H1 (cell line): Measurements from ENCODE around the gene ADK. TPM values are rescaled to one million over a fixed set of nuclear protein-coding genes. Genes with fewer than 3 reads are reported as not detected.

Experiments used
- CTCF ChIA-PET: fragments of 300-600 bp; sonication (Branson Sonifier 250); formaldehyde crosslinking; loops from one replicate; lab custom pipeline; 2021; ENCODE audit not compliant: partially characterized antibody; lab: Charles Lee
- POLR2A ChIA-PET: fragments of 300-600 bp; sonication (Branson Sonifier 250); formaldehyde crosslinking; loops from one replicate; lab custom pipeline; 2021; ENCODE audit warnings: inconsistent platforms; ENCODE audit not compliant: partially characterized antibody; lab: Charles Lee
- DNase-seq, 2 experiments: peaks; one replicate each; pipeline versions ENCODE4 v3.0.0 to v3.0.0-alpha.2; 2010 to 2022; ENCODE audit warnings: low spot score in 2 of 2, low read depth in 1 of 2, mixed read lengths in 1 of 2
- FAIRE-seq: peaks from 2 replicates; lab custom pipeline; 2011; peaks lifted over from hg19 to GRCh38; lab: Jason Lieb, UNC
- H2AFZ ChIP-seq: 2 replicates; pipeline ENCODE4 v1.8.1; 2012; ENCODE audit warnings: low read length, inconsistent platforms
- H2AK5ac ChIP-seq: 2 replicates; pipeline ENCODE4 v1.6.1; 2013; ENCODE audit warnings: low read depth, low read length
- H2BK120ac ChIP-seq: replicated peaks from 2 replicates; pipeline ENCODE3; 2013; ENCODE audit warnings: low read depth, low read length, inconsistent platforms
- H2BK12ac ChIP-seq: 2 replicates; pipeline ENCODE4 v1.6.1; 2013; ENCODE audit warnings: low read depth, low read length
- H2BK15ac ChIP-seq: 2 replicates; pipeline ENCODE4 v1.6.1; 2013; ENCODE audit warnings: low read length
- H2BK20ac ChIP-seq: 2 replicates; pipeline ENCODE4 v1.6.1; 2013; ENCODE audit warnings: low read length
- H2BK5ac ChIP-seq: 2 replicates; pipeline ENCODE4 v1.6.1; 2013; ENCODE audit warnings: low read depth, low read length
- H3K14ac ChIP-seq: 2 replicates; pipeline ENCODE4 v1.6.1; 2013; ENCODE audit warnings: inconsistent platforms; ENCODE audit not compliant: insufficient read length
- H3K18ac ChIP-seq: 2 replicates; pipeline ENCODE4 v1.6.1; 2013; ENCODE audit warnings: low read length; ENCODE audit errors: extremely low read depth
- H3K23ac ChIP-seq: 2 replicates; pipeline ENCODE4 v1.6.1; 2013; ENCODE audit warnings: inconsistent platforms; ENCODE audit not compliant: insufficient read length
- H3K23me2 ChIP-seq: 2 replicates; pipeline ENCODE4 v1.6.1; 2013; ENCODE audit warnings: low read depth, low read length
- H3K27ac ChIP-seq: 2 replicates; pipeline ENCODE4 v1.6.1; 2011; ENCODE audit warnings: low read depth, low read length, inconsistent platforms
- H3K27me3 ChIP-seq, 4 experiments: replicated peaks in 1 of 4; 1 replicate in 1 of 4; 2 replicates in 3 of 4; pipeline versions ENCODE4 v1.6.1 to v1.8.1; 2011 to 2013; ENCODE audit warnings: low read length in 3 of 4, mild to moderate bottlenecking in 3 of 4, inconsistent platforms in 2 of 4, mixed read lengths in 2 of 4, moderate library complexity in 1 of 4; ENCODE audit not compliant: control insufficient read depth in 3 of 4, insufficient read depth in 3 of 4; ENCODE audit errors: extremely low read depth in 1 of 4
- H3K36me3 ChIP-seq, 4 experiments: 2 replicates each; pipeline versions ENCODE4 v1.6.1 to v1.8.1; 2011 to 2013; ENCODE audit warnings: mild to moderate bottlenecking in 4 of 4, low read length in 3 of 4, moderate library complexity in 2 of 4, control low read depth in 1 of 4, inconsistent platforms in 1 of 4; ENCODE audit not compliant: insufficient read depth in 4 of 4, control insufficient read depth in 2 of 4
- H3K4ac ChIP-seq: replicated peaks from 2 replicates; pipeline ENCODE3; 2013; ENCODE audit warnings: low read length, low read depth, mixed read lengths, inconsistent platforms; ENCODE audit not compliant: insufficient read length
- H3K4me1 ChIP-seq, 4 experiments: replicated peaks in 1 of 4; 1 replicate in 1 of 4; 2 replicates in 3 of 4; pipeline versions ENCODE4 v1.6.1 to v1.8.1; 2011 to 2013; ENCODE audit warnings: low read length in 3 of 4, inconsistent platforms in 2 of 4, mixed read lengths in 1 of 4; ENCODE audit not compliant: insufficient read depth in 4 of 4, control insufficient read depth in 3 of 4
- H3K4me2 ChIP-seq, 2 experiments: 2 replicates each; pipeline versions ENCODE4 v1.6.1 to v1.8.1; 2011 to 2013; ENCODE audit warnings: low read depth in 2 of 2, low read length in 2 of 2, control low read depth in 1 of 2, inconsistent platforms in 1 of 2, mild to moderate bottlenecking in 1 of 2; ENCODE audit not compliant: insufficient read depth in 1 of 2
- H3K4me3 ChIP-seq, 4 experiments: fragments of 200-600, 300-600 bp in 1 of 4; sonication (generic), shearing (Covaris generic), sonication (Bioruptor Twin) in 1 of 4; 2 replicates each; pipeline versions ENCODE4 v1.5.1 to v1.8.1; 2011 to 2016; ENCODE audit warnings: low read length in 4 of 4, low read depth in 3 of 4, control low read depth in 2 of 4, inconsistent platforms in 2 of 4, mild to moderate bottlenecking in 2 of 4, mixed read lengths in 1 of 4, moderate library complexity in 1 of 4; ENCODE audit not compliant: insufficient read depth in 2 of 4; ENCODE audit errors: extremely low read depth in 1 of 4
- H3K56ac ChIP-seq: replicated peaks from 2 replicates; pipeline ENCODE3; 2013; ENCODE audit warnings: low read depth, mild to moderate bottlenecking, mixed read lengths, low read length, inconsistent platforms; ENCODE audit not compliant: insufficient read length
- H3K79me1 ChIP-seq: 2 replicates; pipeline ENCODE4 v1.6.1; 2013; ENCODE audit warnings: low read depth, low read length, control low read depth
- H3K79me2 ChIP-seq, 2 experiments: 2 replicates each; pipeline versions ENCODE4 v1.6.1 to v1.8.1; 2012 to 2013; ENCODE audit warnings: low read length in 2 of 2, mild to moderate bottlenecking in 2 of 2, inconsistent platforms in 1 of 2; ENCODE audit not compliant: insufficient read depth in 2 of 2, control insufficient read depth in 1 of 2
- H3K9ac ChIP-seq, 4 experiments: replicated peaks in 1 of 4; 1 replicate in 1 of 4; 2 replicates in 3 of 4; pipeline versions ENCODE4 v1.6.1 to v1.8.1; 2011 to 2013; ENCODE audit warnings: low read depth in 3 of 4, low read length in 3 of 4, control low read depth in 2 of 4, mild to moderate bottlenecking in 2 of 4, moderate library complexity in 2 of 4, inconsistent platforms in 1 of 4; ENCODE audit errors: extremely low read depth in 1 of 4
- H3K9me3 ChIP-seq, 2 experiments: 2 replicates each; pipeline versions ENCODE4 v1.6.1 to v1.8.1; 2012 to 2013; ENCODE audit warnings: mild to moderate bottlenecking in 2 of 2, moderate library complexity in 2 of 2, control low read depth in 1 of 2, inconsistent platforms in 1 of 2, low read depth in 1 of 2, low read length in 1 of 2, mixed read lengths in 1 of 2; ENCODE audit not compliant: insufficient read depth in 2 of 2
- H4K20me1 ChIP-seq, 2 experiments: replicated peaks in 1 of 2; 2 replicates each; pipeline versions ENCODE3 to v1.8.1; 2011 to 2013; ENCODE audit warnings: inconsistent platforms in 2 of 2, low read length in 2 of 2, mild to moderate bottlenecking in 1 of 2; ENCODE audit not compliant: insufficient read depth in 2 of 2, control insufficient read depth in 1 of 2
- H4K5ac ChIP-seq: 2 replicates; pipeline ENCODE4 v1.6.1; 2013; ENCODE audit warnings: low read length, low read depth, mixed read lengths, inconsistent platforms; ENCODE audit not compliant: insufficient read length
- H4K8ac ChIP-seq: 2 replicates; pipeline ENCODE4 v1.8.0; 2013; ENCODE audit warnings: mild to moderate bottlenecking, moderate library complexity, low read length, inconsistent platforms; ENCODE audit not compliant: insufficient read depth; ENCODE audit errors: extremely low read depth
- H4K91ac ChIP-seq: replicated peaks from 2 replicates; pipeline ENCODE3; 2013; ENCODE audit warnings: low read length, mixed read lengths, inconsistent platforms; ENCODE audit not compliant: insufficient read length
- CTBP2 ChIP-seq: IDR thresholded peaks from 2 replicates; pipeline ENCODE4 v1.7.0; 2011; ENCODE audit warnings: borderline replicate concordance, mild to moderate bottlenecking, moderate library complexity, mixed read lengths, low read length; ENCODE audit not compliant: insufficient read depth, insufficient read length
- NRF1 ChIP-seq: IDR thresholded peaks from 2 replicates; pipeline ENCODE4 v1.6.1; 2011; ENCODE audit warnings: mild to moderate bottlenecking, low read depth, low read length, improper control_type of control experiment
- POLR2A ChIP-seq, 2 experiments: IDR thresholded peaks; 1 replicate in 1 of 2; 2 replicates in 1 of 2; pipeline ENCODE4 v1.6.1; 2011; ENCODE audit warnings: low read depth in 2 of 2, low read length in 2 of 2, mild to moderate bottlenecking in 2 of 2; ENCODE audit errors: control extremely low read depth in 1 of 2
- SIRT6 ChIP-seq: IDR thresholded peaks from one replicate; pipeline ENCODE4 v1.7.1; 2012; ENCODE audit warnings: low read length, inconsistent platforms
- WGBS, 2 experiments: shearing (Covaris generic) in 1 of 2; methylation state at CpG; one replicate each; pipeline versions ENCODE4 v1.1.6 to v1.1.7; 2013 to 2015; ENCODE audit warnings: low lambda C conversion rate in 2 of 2, mixed read lengths in 2 of 2, inconsistent platforms in 1 of 2, low coverage in 1 of 2, missing lambda C conversion rate in 1 of 2; ENCODE audit not compliant: insufficient replicate concordance in 2 of 2, insufficient coverage in 1 of 2, insufficient read length in 1 of 2; ENCODE audit errors: extremely low coverage in 1 of 2, missing lambda C conversion rate in 1 of 2; 5-methylcytosine and 5-hydroxymethylcytosine counted together
- polyA plus RNA-seq, 7 experiments: library from polyadenylated mRNA; depleted of rRNA in 3 of 7; stranded (reverse) in 5 of 7; unstranded in 2 of 7; fragments of >200 nt in 5 of 7; fragments of 200-250 nt in 2 of 7; gene quantifications; 1 replicate in 5 of 7; 2 replicates in 1 of 7; 4 replicates in 1 of 7; pipeline versions ENCODE4 v1.2.1 to v1.2.3, GENCODE V29; 2011 to 2013; ENCODE audit warnings: missing spikeins in 2 of 7, mixed read lengths in 2 of 7
- total RNA-seq: library from RNA; stranded (reverse); fragmentation: NEBNext Ultra II Directional; extraction: Animal tissue kit (Norgen Biotek cat#: 25700); gene quantifications from 2 replicates; pipeline ENCODE4 v1.2.1, GENCODE V29; 2021
- TF ChIP-seq, protein P1 (sequence below): IDR thresholded peaks from 2 replicates; pipeline ENCODE4 v1.6.1; 2012; ENCODE audit warnings: inconsistent platforms

Gene ADK
- total and polyA plus RNA-seq, 2 of the 8 experiments (the other 6 are each of a cell fraction or from before 2014, with no cell fraction given) = 12.3 to 42.4 TPM

DNA sequence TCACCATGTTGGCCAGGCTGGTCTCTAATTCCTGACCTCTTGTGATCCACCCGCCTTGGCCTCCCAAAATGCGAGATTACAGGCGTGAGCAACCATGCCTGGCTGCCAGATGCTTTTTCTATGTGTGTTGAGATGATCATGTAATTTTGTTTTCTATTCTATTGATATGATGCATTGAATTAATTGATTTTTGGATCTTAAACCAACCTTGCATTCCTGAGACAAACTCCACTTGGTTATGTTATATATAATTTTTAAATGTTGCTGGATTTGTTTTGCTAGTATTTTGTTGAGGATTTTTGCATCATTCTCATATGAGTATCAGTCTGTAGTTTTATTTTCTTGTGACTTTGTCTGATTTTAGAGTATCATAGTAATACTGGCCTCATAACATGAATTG is 192.8 kb downstream of the ADK start:
- WGBS, 2 experiments = 87% methylated on average over 3 of the region's 3 CpGs; no CpG with 5 or more reads in 1 of the 2 experiments
- Histone ChIP-seq H4K5ac (no peak overlapping the region), H2BK20ac (no peak overlapping the region), H2BK12ac (no peak overlapping the region), H3K27me3 (no peaks in the 10 kb centered on the region), H3K9ac (no peak overlapping the region), H3K79me1 (no peaks in the 10 kb centered on the region), H4K91ac (no peak overlapping the region), H2AFZ (no peak overlapping the region), H4K8ac (no peak overlapping the region), H2BK5ac (no peak overlapping the region), H3K4me2 (no peak overlapping the region), H3K27ac (no peak overlapping the region), H3K14ac (no peak overlapping the region), H3K4ac (no peak overlapping the region), H3K4me3 (no peak overlapping the region), H3K79me2 (no peaks in the 10 kb centered on the region), H2BK120ac (no peak overlapping the region), H3K23ac (no peak overlapping the region), H2BK15ac (no peak overlapping the region)
- ChIA-PET CTCF (no interaction called here), POLR2A (interaction anchor here (0.5 kb wide), 1 partner anchor 23 kb away, joined by 4 read pairs; no protein-coding TSS in a partner anchor)
- DNase-seq = no peak
- no peak for FAIRE-seq
- TF ChIP-seq CTBP2 (no peak), POLR2A (IDR thresholded peaks at IDR 0.05; ENCODE audit: control extremely low read depth in 1 of 2, low read depth in 2 of 2, low read length in 2 of 2) (no peak), NRF1 (no peak), SIRT6 (no peak)
- TF ChIP-seq, protein P1, sequence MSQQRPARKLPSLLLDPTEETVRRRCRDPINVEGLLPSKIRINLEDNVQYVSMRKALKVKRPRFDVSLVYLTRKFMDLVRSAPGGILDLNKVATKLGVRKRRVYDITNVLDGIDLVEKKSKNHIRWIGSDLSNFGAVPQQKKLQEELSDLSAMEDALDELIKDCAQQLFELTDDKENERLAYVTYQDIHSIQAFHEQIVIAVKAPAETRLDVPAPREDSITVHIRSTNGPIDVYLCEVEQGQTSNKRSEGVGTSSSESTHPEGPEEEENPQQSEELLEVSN = no peak
- TF ChIP-seq, all 59 proteins: peak for 0
- Histone ChIP-seq H3K18ac (no peak overlapping the region), H3K36me3 (no peaks in the 10 kb centered on the region), H2AK5ac (no peak overlapping the region), H3K9me3 (no peaks in the 10 kb centered on the region; a peak in 1 of 4 replicates), H3K56ac (no peak overlapping the region), H3K4me1 (no peaks in the 10 kb centered on the region), H3K23me2 (no peaks in the 10 kb centered on the region), H4K20me1 (no peaks in the 10 kb centered on the region)
